Measurements from ENCODE around the gene L3MBTL4.

GRCh38 chr18:6355789-6356589 is 58.7 kb downstream of the L3MBTL4 start:
- no peak for TF ChIP-seq CTCF (conservative IDR thresholded peaks at IDR 0.05; ENCODE audit: low read depth, low read length)
- no peak for TF ChIP-seq EZH2 (IDR thresholded peaks at IDR 0.05; ENCODE audit: borderline replicate concordance, low read depth, low read length, poor library complexity, severe bottlenecking)
